ENCODE data around the gene OR51B2. TPM values are rescaled to one million over a fixed set of nuclear protein-coding genes. Genes with fewer than 3 reads are reported as not detected.
"Not testable (repeated sequence)": the region's sequence is repeated elsewhere in the genome, so short reads cannot be mapped to it uniquely, and the experiment has no call there.

OR51B2 gene
- total RNA-seq, 2 experiments from 2014 or later = not detected

DNA sequence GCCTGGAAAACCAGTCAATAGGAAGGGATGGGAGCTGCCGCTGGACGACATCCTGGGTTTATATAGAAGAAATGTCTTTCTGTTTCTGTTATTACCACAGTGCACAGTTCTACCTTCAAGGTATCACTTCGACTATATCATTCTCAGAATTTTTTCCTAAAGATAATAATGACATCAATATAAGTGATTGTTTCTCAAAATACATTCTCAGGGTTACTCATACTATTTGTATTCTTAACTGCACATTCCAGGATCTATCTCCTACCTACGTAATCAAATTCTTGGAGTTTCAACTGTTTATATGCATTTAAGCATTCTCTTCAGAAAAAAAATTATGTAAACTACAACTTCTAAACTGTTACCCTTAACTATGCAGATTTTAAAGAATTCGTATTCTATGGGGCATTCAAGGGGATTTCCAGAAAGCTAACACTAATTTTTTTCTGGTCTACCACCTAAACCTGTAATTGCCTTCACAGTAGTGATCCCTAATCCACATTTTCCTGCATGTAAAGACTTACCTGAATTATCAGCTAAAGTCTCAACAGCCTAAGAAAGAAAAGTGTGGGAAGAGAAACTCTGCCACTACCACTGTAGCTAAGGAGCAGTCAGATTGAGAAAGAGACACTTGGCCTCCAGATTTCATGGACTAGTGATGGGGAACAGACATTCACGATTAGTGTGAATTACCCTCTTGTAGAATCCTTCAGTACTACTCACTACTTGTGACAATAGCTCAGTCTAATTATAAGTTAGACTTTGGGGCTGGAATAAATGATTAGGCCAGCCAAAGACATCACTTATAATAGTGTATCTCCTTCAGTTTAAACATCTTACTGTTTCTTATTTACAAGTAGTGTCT lies 19.6 kb upstream of the OR51B2 start, which contains the start of gene OR51B5:
OR51B5 (minus strand) TSS at position 51 of the 862 bp plus-strand sequence; CDS start at position 51, 0 bp downstream.
- BruUV-seq (replicated peaks) = no TSS peak
- H4K20me1 ChIP-seq (ENCODE audit: insufficient read depth, low read length) = no peaks in the 10 kb centered on the region
- ChIA-PET POLR2A (interaction anchor here (1.0 kb wide), 1 partner anchor 10 kb away, joined by 3 read pairs; no protein-coding TSS in a partner anchor), CTCF (ENCODE audit: unreplicated experiment) (no interaction called here)
- no peaks in the 10 kb centered on the region for H3K36me3 ChIP-seq (ENCODE audit: insufficient read depth, low read length)
- no peaks in the 10 kb centered on the region for H3K79me2 ChIP-seq (ENCODE audit: insufficient read depth, low read depth, low read length)
- H3K9me3 ChIP-seq (ENCODE audit: low read length) = no peaks in the 10 kb centered on the region
- intact Hi-C loops (cut with micrococcal nuclease; ENCODE audit: unreplicated experiment) = no loop called here
- H3K4me1 ChIP-seq (ENCODE audit: insufficient read depth, low read length, poor library complexity, severe bottlenecking) = no peaks in the 10 kb centered on the region
- no peak within 1 kb of the TSS for H2AFZ ChIP-seq (ENCODE audit: low read length)
- H3K9me2 ChIP-seq (ENCODE audit: insufficient read depth, low read length) = no peaks in the 10 kb centered on the region
- H3K4me3 ChIP-seq (ENCODE audit: low read depth, low read length, poor library complexity, severe bottlenecking) = no peak within 1 kb of the TSS
- TF ChIP-seq, protein P1, sequence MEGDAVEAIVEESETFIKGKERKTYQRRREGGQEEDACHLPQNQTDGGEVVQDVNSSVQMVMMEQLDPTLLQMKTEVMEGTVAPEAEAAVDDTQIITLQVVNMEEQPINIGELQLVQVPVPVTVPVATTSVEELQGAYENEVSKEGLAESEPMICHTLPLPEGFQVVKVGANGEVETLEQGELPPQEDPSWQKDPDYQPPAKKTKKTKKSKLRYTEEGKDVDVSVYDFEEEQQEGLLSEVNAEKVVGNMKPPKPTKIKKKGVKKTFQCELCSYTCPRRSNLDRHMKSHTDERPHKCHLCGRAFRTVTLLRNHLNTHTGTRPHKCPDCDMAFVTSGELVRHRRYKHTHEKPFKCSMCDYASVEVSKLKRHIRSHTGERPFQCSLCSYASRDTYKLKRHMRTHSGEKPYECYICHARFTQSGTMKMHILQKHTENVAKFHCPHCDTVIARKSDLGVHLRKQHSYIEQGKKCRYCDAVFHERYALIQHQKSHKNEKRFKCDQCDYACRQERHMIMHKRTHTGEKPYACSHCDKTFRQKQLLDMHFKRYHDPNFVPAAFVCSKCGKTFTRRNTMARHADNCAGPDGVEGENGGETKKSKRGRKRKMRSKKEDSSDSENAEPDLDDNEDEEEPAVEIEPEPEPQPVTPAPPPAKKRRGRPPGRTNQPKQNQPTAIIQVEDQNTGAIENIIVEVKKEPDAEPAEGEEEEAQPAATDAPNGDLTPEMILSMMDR (conservative IDR thresholded peaks at IDR 0.05; ENCODE audit: low read length) = no peak
- no peak for TF ChIP-seq EZH2phosphoT487 (IDR thresholded peaks at IDR 0.05; ENCODE audit: borderline replicate concordance, low read depth, low read length)
- DNase-seq (ENCODE audit: low spot score) = no peak
- no peak within 1 kb of the TSS for H3K27ac ChIP-seq (ENCODE audit: low read depth, low read length, poor library complexity, severe bottlenecking)
- no peak within 1 kb of the TSS for H3K4me2 ChIP-seq (ENCODE audit: low read length)

DNA sequence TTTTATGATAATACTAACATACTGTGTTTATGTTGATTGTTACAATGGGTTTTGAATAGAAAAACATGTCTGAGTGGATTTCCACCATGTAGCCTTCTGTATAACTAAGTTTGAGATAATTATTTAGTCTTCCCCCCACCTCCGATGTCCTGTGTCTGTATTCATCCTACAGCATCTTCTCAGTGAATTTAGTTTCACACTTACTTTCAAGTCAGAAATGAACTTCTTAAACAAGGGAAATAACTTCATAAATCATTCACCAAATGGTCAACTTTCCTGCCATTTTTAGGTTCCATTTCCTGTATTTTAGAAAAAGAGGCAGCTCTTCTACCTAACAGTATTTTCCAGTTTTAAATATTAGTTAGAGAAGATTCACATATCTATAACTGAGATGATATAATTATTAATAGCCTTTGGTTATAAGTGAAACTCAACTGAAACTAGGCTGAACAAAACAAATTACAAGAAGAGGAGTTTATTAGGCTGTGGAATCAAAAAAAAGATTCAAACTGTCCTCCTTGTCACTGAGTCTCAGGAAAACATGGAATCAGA lies 15.8 kb upstream of the OR51B2 start:
- no TSS peak for BruUV-seq (replicated peaks)
- no peak overlapping the region for H3K27ac ChIP-seq (ENCODE audit: low read depth, low read length, poor library complexity, severe bottlenecking)

DNA sequence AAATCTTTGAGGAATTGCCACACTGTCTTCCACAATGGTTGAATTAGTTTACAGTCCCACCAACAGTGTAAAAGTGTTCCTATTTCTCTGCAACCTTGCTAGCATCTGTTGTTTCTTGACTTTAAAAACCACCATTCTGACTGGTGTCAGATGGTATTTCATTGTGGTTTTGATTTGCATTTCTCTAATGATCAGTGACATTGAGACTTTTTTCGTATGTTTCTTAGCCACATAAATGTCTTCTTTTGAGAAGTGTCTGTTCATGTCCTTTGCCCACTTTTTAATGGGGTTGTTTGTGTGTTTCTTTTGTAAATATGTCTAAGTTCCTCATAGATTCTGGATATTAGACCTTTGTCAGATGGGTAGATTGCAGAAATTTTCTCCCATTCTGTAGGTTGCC lies 13.2 kb upstream of the OR51B2 start:
- H3K4me2 ChIP-seq (ENCODE audit: low read length); H4K20me1 ChIP-seq (ENCODE audit: insufficient read depth, low read length); H3K9me3 ChIP-seq (ENCODE audit: low read length); H3K27ac ChIP-seq (ENCODE audit: low read depth, low read length, poor library complexity, severe bottlenecking); H3K36me3 ChIP-seq (ENCODE audit: insufficient read depth, low read length); POLR2A ChIA-PET; H3K9me2 ChIP-seq (ENCODE audit: insufficient read depth, low read length); BruUV-seq (replicated peaks); intact Hi-C loops (cut with micrococcal nuclease; ENCODE audit: unreplicated experiment); CTCF ChIA-PET (ENCODE audit: unreplicated experiment); H3K4me1 ChIP-seq (ENCODE audit: insufficient read depth, low read length, poor library complexity, severe bottlenecking); H3K4me3 ChIP-seq (ENCODE audit: low read depth, low read length, poor library complexity, severe bottlenecking); H2AFZ ChIP-seq (ENCODE audit: low read length); H3K79me2 ChIP-seq (ENCODE audit: insufficient read depth, low read depth, low read length); DNase-seq (ENCODE audit: low spot score): not testable (repeated sequence)

More for the DNA sequence above, 15.8 kb upstream of the OR51B2 start:
- POLR2A ChIA-PET = no interaction called here
- Histone ChIP-seq H3K4me3 (ENCODE audit: low read depth, low read length, poor library complexity, severe bottlenecking) (no peak overlapping the region), H3K9me2 (ENCODE audit: insufficient read depth, low read length) (no peaks in the 10 kb centered on the region), H3K4me2 (ENCODE audit: low read length) (no peak overlapping the region), H3K4me1 (ENCODE audit: insufficient read depth, low read length, poor library complexity, severe bottlenecking) (no peaks in the 10 kb centered on the region), H3K36me3 (ENCODE audit: insufficient read depth, low read length) (no peaks in the 10 kb centered on the region), H3K79me2 (ENCODE audit: insufficient read depth, low read depth, low read length) (no peaks in the 10 kb centered on the region), H4K20me1 (ENCODE audit: insufficient read depth, low read length) (no peaks in the 10 kb centered on the region), H3K9me3 (ENCODE audit: low read length) (no peaks in the 10 kb centered on the region), H2AFZ (ENCODE audit: low read length) (no peak overlapping the region)
- TF ChIP-seq, protein P1 (conservative IDR thresholded peaks at IDR 0.05; ENCODE audit: low read length) = no peak
- no peak for TF ChIP-seq EZH2phosphoT487 (IDR thresholded peaks at IDR 0.05; ENCODE audit: borderline replicate concordance, low read depth, low read length)
- no peak for DNase-seq (ENCODE audit: low spot score)
- intact Hi-C loops (cut with micrococcal nuclease; ENCODE audit: unreplicated experiment) = no loop called here
- CTCF ChIA-PET (ENCODE audit: unreplicated experiment) = no interaction called here

All from OCI-LY7 (cell line).